RWPE2 (cell line): Measurements from ENCODE around the gene ITSN2.

Experiments
- ATAC-seq: fragments of 200-7000 bp; cut with Tn5 transposase; 3 replicates; pipeline ENCODE4 v1.9.1; 2021; ENCODE audit warnings: low read depth
- DNase-seq: peaks from one replicate; pipeline ENCODE4 v3.0.0-alpha.2; 2020; ENCODE audit warnings: low spot score
- H3K27ac ChIP-seq: fragments of 450-650 bp; 2 replicates; pipeline ENCODE4 v1.5.1; 2017; ENCODE audit warnings: mild to moderate bottlenecking; ENCODE audit not compliant: poor library complexity, severe bottlenecking
- H3K27me3 ChIP-seq: fragments of 250-450 bp; sonication (Bioruptor Pico); 2 replicates; pipeline ENCODE4 v1.5.1; 2021; ENCODE audit warnings: mild to moderate bottlenecking, moderate library complexity; ENCODE audit not compliant: insufficient read depth, poor library complexity, severe bottlenecking
- H3K36me3 ChIP-seq: fragments of 250-450 bp; sonication (Bioruptor Pico); 2 replicates; pipeline ENCODE4 v1.5.1; 2020; ENCODE audit warnings: low read depth, mild to moderate bottlenecking, moderate library complexity
- H3K4me1 ChIP-seq: fragments of 250-450 bp; sonication (Bioruptor Pico); 2 replicates; pipeline ENCODE4 v1.5.1; 2021; ENCODE audit warnings: mild to moderate bottlenecking, moderate library complexity; ENCODE audit not compliant: insufficient read depth, poor library complexity, severe bottlenecking
- H3K4me3 ChIP-seq: fragments of 250-450 bp; sonication (Bioruptor Pico); 2 replicates; pipeline ENCODE4 v1.5.1; 2021; ENCODE audit warnings: mild to moderate bottlenecking, moderate library complexity; ENCODE audit not compliant: severe bottlenecking
- H3K9me3 ChIP-seq: fragments of 250-450 bp; sonication (Bioruptor Pico); 2 replicates; pipeline ENCODE4 v1.5.1; 2021; ENCODE audit warnings: mild to moderate bottlenecking, moderate library complexity; ENCODE audit not compliant: severe bottlenecking
- TF ChIP-seq, protein P1 (sequence below): fragments of 450-650 bp; IDR thresholded peaks from one replicate; pipeline ENCODE4 v1.5.1; 2017; ENCODE audit warnings: mild to moderate bottlenecking, moderate library complexity; ENCODE audit not compliant: poor library complexity, severe bottlenecking

The ITSN2 gene

DNA sequence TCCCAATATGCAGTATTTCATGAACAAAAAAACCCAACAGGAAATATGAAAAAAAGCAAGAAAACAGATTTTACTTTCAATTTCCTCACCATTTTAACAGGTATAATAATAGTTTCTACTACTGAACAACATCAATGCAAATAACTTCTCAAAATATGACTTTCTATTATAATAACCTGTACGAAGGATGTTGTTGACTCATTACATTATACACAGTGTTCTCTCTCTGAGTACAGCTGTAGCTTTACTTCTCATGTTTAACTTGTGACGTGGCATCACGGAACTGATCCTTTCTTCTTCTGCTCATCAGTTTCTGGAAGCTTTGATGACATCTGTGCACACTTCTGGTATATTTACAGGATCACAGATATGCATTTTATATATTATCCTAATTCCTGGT is 145.5 kb downstream of the ITSN2 start:
- ATAC-seq (no peak), DNase-seq (no peak)
- H3K4me1 ChIP-seq: no peaks in the 10 kb centered on the region
- H3K27ac ChIP-seq: no peak overlapping the region
- peaks cover 5% of the 10 kb centered on the region for H3K36me3 ChIP-seq
- no peak overlapping the region for H3K4me3 ChIP-seq
- H3K9me3 ChIP-seq: no peaks in the 10 kb centered on the region
- TF ChIP-seq, protein P1, sequence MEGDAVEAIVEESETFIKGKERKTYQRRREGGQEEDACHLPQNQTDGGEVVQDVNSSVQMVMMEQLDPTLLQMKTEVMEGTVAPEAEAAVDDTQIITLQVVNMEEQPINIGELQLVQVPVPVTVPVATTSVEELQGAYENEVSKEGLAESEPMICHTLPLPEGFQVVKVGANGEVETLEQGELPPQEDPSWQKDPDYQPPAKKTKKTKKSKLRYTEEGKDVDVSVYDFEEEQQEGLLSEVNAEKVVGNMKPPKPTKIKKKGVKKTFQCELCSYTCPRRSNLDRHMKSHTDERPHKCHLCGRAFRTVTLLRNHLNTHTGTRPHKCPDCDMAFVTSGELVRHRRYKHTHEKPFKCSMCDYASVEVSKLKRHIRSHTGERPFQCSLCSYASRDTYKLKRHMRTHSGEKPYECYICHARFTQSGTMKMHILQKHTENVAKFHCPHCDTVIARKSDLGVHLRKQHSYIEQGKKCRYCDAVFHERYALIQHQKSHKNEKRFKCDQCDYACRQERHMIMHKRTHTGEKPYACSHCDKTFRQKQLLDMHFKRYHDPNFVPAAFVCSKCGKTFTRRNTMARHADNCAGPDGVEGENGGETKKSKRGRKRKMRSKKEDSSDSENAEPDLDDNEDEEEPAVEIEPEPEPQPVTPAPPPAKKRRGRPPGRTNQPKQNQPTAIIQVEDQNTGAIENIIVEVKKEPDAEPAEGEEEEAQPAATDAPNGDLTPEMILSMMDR: no peak
- no peaks in the 10 kb centered on the region for H3K27me3 ChIP-seq

- TF ChIP-seq, protein P1: no peak
- Histone ChIP-seq H3K36me3 (peaks cover 5% of the 10 kb centered on the region), H3K4me3 (no peak overlapping the region), H3K4me1 (no peaks in the 10 kb centered on the region), H3K9me3 (no peaks in the 10 kb centered on the region), H3K27me3 (no peaks in the 10 kb centered on the region), H3K27ac (no peak overlapping the region)
- DNase-seq (no peak), ATAC-seq (no peak)
Measured at GRCh38 chr2:24211408-24211807, 148.9 kb downstream of the ITSN2 start.

DNA sequence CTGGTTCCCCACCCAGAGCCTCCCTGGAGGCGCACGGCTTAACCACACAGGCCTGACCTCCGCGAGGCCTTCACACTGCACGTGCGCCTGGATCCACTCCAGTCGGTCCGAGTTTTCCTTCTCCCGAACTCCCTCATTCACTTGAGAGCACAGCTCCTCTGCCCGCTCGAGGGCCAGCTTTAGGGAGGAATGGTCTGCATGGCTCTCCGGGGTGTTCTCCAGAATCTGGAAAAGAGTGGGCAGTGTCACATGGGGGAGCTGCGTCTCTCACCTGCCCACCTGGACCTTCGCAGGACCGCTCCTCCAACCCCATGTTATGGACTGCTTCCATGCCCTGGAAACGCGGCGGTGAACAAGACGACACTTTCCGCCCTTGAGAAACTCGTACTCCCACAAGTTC is 149.6 kb downstream of the ITSN2 start:
- no peak for ATAC-seq
- TF ChIP-seq, protein P1: no peak

GRCh38 chr2:24210106-24210455 is 150.3 kb downstream of the ITSN2 start:
- TF ChIP-seq, protein P1: no peak
- peaks cover 4% of the 10 kb centered on the region for H3K36me3 ChIP-seq
- ATAC-seq (no peak), DNase-seq (no peak)
- H3K4me1 ChIP-seq: no peaks in the 10 kb centered on the region
- no peaks in the 10 kb centered on the region for H3K9me3 ChIP-seq
- no peak overlapping the region for H3K4me3 ChIP-seq
- no peak overlapping the region for H3K27ac ChIP-seq
- H3K27me3 ChIP-seq: no peaks in the 10 kb centered on the region

More for the DNA sequence above, 149.6 kb downstream of the ITSN2 start:
- Histone ChIP-seq H3K36me3 (peaks cover 5% of the 10 kb centered on the region), H3K4me3 (no peak overlapping the region), H3K27ac (no peak overlapping the region), H3K4me1 (no peaks in the 10 kb centered on the region), H3K27me3 (no peaks in the 10 kb centered on the region), H3K9me3 (no peaks in the 10 kb centered on the region)
- DNase-seq: no peak

- no peak overlapping the region for H3K4me3 ChIP-seq
- H3K4me1 ChIP-seq: no peaks in the 10 kb centered on the region
- H3K27me3 ChIP-seq: no peaks in the 10 kb centered on the region
- no peak for DNase-seq
- no peak overlapping the region for H3K27ac ChIP-seq
- H3K36me3 ChIP-seq: no peaks in the 10 kb centered on the region; the same call in none of the 2 replicates
- no peaks in the 10 kb centered on the region for H3K9me3 ChIP-seq
- ATAC-seq: no peak
- TF ChIP-seq, protein P1: no peak
Measured at GRCh38 chr2:24209389-24210105, 150.8 kb downstream of the ITSN2 start.
